GM19397 (cell line): ENCODE results near the gene UVRAG.
"Not testable (repeated sequence)": the region's sequence is repeated elsewhere in the genome, so short reads cannot be mapped to it uniquely, and the experiment has no call there.

Source experiments
- ATAC-seq: cut with Tn5 transposase; IDR thresholded peaks from one replicate; pipeline ENCODE4 v1.9.1; 2021; ENCODE audit warnings: mild to moderate bottlenecking, moderate library complexity; ENCODE audit not compliant: unreplicated experiment

The UVRAG gene

GRCh38 chr11:75946531-75947530 is 131.8 kb downstream of the UVRAG start:
- no peak for ATAC-seq

- no peak for ATAC-seq
Observed at GRCh38 chr11:75949023-75949672, 134.1 kb downstream of the UVRAG start.

GRCh38 chr11:75950141-75950540 is 135.1 kb downstream of the UVRAG start:
- no peak for ATAC-seq

- no peak for ATAC-seq
Observed at GRCh38 chr11:75954039-75954438, 139.0 kb downstream of the UVRAG start.

- ATAC-seq: no peak
Observed at GRCh38 chr11:75955443-75955842, 140.4 kb downstream of the UVRAG start.

- no peak for ATAC-seq
Observed at GRCh38 chr11:75959540-75959939, 144.5 kb downstream of the UVRAG start.

- ATAC-seq: no peak
Observed at GRCh38 chr11:75964071-75964470, 149.1 kb downstream of the UVRAG start.

GRCh38 chr11:75966537-75967287 is 151.7 kb downstream of the UVRAG start:
- no peak for ATAC-seq

GRCh38 chr11:75968021-75968625 is 153.1 kb downstream of the UVRAG start:
- ATAC-seq: no peak

GRCh38 chr11:75969626-75970308 is 154.8 kb downstream of the UVRAG start:
- no peak for ATAC-seq

- ATAC-seq: not testable (repeated sequence)
Observed at GRCh38 chr11:75973710-75974109, 158.7 kb downstream of the UVRAG start.

GRCh38 chr11:75979075-75979474 is 164.1 kb downstream of the UVRAG start:
- not testable (repeated sequence) for ATAC-seq

- not testable (repeated sequence) for ATAC-seq
Observed at GRCh38 chr11:75979479-75980027, 164.5 kb downstream of the UVRAG start.

GRCh38 chr11:75980031-75980430 is 165.0 kb downstream of the UVRAG start:
- ATAC-seq: no peak

- no peak for ATAC-seq
Observed at GRCh38 chr11:75981546-75981945, 166.5 kb downstream of the UVRAG start.

- ATAC-seq: no peak
Observed at GRCh38 chr11:75982309-75982708, 167.3 kb downstream of the UVRAG start.

- ATAC-seq: no peak
Observed at GRCh38 chr11:75986966-75987365, 172.0 kb downstream of the UVRAG start.

- ATAC-seq: no peak
Observed at GRCh38 chr11:75993126-75993525, 178.1 kb downstream of the UVRAG start.

GRCh38 chr11:75994616-75995015 is 179.6 kb downstream of the UVRAG start:
- no peak for ATAC-seq
